BLaER1 treated with 17β-estradiol and CSF1 and Interleukin-3, amounts not matched to agents 10 nM and 100 nM (cell line): Measurements from ENCODE around the gene BRD9.
"Not testable (repeated sequence)": the region's sequence is repeated elsewhere in the genome, so short reads cannot be mapped to it uniquely, and the experiment has no call there.

Experiments used
- H3K27ac ChIP-seq, 11 experiments: shearing (Covaris generic); formaldehyde crosslinking; 2 replicates each; pipeline ENCODE4 v1.8.1; 2022
- H3K27me3 ChIP-seq, 11 experiments: shearing (Covaris generic); formaldehyde crosslinking; 2 replicates each; pipeline ENCODE4 v1.8.1; 2022
- H3K36me3 ChIP-seq, 11 experiments: shearing (Covaris generic); formaldehyde crosslinking; 2 replicates each; pipeline ENCODE4 v1.8.1; 2022
- H3K4me1 ChIP-seq, 10 experiments: shearing (Covaris generic); formaldehyde crosslinking; 2 replicates each; pipeline ENCODE4 v1.8.1; 2022
- H3K4me2 ChIP-seq, 11 experiments: shearing (Covaris generic); formaldehyde crosslinking; 2 replicates each; pipeline ENCODE4 v1.8.1; 2022
- H3K4me3 ChIP-seq, 10 experiments: shearing (Covaris generic); formaldehyde crosslinking; 2 replicates each; pipeline ENCODE4 v1.8.1; 2022
- H3K9ac ChIP-seq, 11 experiments: shearing (Covaris generic); formaldehyde crosslinking; 2 replicates each; pipeline ENCODE4 v1.8.1; 2022
- H3K9me3 ChIP-seq, 11 experiments: shearing (Covaris generic); formaldehyde crosslinking; replicated peaks in 1 of 11; 2 replicates each; pipeline ENCODE4 v1.8.1; 2022
- H4K20me1 ChIP-seq, 11 experiments: shearing (Covaris generic); formaldehyde crosslinking; 2 replicates each; pipeline ENCODE4 v1.8.1; 2022
- Cebpa-rat ChIP-seq, 11 experiments: shearing (Covaris generic); IDR thresholded peaks; 2 replicates each; pipeline ENCODE4 v1.8.1; 2022

BRD9 gene

GRCh38 chr5:892394-893136 lies at the start of gene BRD9, which contains the start of gene TRIP13:
BRD9 (minus strand) TSS chr5:892801; CDS start chr5:892657, 144 bp downstream.
TRIP13 (plus strand) TSS chr5:892884; CDS start chr5:892999, 115 bp downstream.
- H3K36me3 ChIP-seq: peaks cover 39 to 74% (median 67%) of the 10 kb centered on the region in 11 experiments
- no peaks in the 10 kb centered on the region for H3K27me3 ChIP-seq

GRCh38 chr5:940741-941140 lies 48.1 kb upstream of the BRD9 start:
- H3K27ac ChIP-seq, H3K4me2 ChIP-seq, H3K4me3 ChIP-seq, H3K9me3 ChIP-seq, H3K9ac ChIP-seq, H3K36me3 ChIP-seq: not testable (repeated sequence)
- peaks cover 0 to 20% (median 7%) of the 10 kb centered on the region in 11 experiments; a peak in 11 of 22 replicates for H4K20me1 ChIP-seq
- peaks cover 28 to 58% (median 42%) of the 10 kb centered on the region in 11 experiments for H3K27me3 ChIP-seq
- H3K4me1 ChIP-seq: peaks cover 10 to 23% (median 17%) of the 10 kb centered on the region in 10 experiments; a peak in 18 of 20 replicates

More at GRCh38 chr5:892394-893136, at the start of gene BRD9, which contains the start of gene TRIP13:
- Histone ChIP-seq H3K9me3 (no peaks in the 10 kb centered on the region), H3K4me1 (peaks cover 20 to 34% (median 28%) of the 10 kb centered on the region in 10 experiments), H3K27ac (peak within 1 kb of the TSS; percentile 92 to 98 (median 96)), H3K4me3 (peak within 1 kb of the TSS; percentile 76 to 95 (median 92)), H3K4me2 (peak within 1 kb of the TSS; percentile 79 to 99 (median 96)), H4K20me1 (peaks cover 0 to 46% (median 39%) of the 10 kb centered on the region in 11 experiments; a peak in 17 of 22 replicates), H3K9ac (peak within 1 kb of the TSS; percentile 92 to 99 (median 96))
- TF ChIP-seq Cebpa-rat (IDR thresholded peaks at IDR 0.05): no peak

- TF ChIP-seq Cebpa-rat (IDR thresholded peaks at IDR 0.05): no peak
- Histone ChIP-seq H3K4me3 (no peak overlapping the region), H3K4me1 (peaks cover 10 to 21% (median 15%) of the 10 kb centered on the region in 10 experiments; a peak in 18 of 20 replicates), H3K4me2 (no peak overlapping the region), H3K9ac (no peak overlapping the region), H3K27ac (no peak overlapping the region), H3K27me3 (peaks cover 14 to 45% (median 28%) of the 10 kb centered on the region in 11 experiments), H3K9me3 (peaks cover 0 to 6% (median 3%) of the 10 kb centered on the region in 11 experiments; a peak in 10 of 22 replicates), H3K36me3 (no peaks in the 10 kb centered on the region), H4K20me1 (peaks cover 0 to 11% (median 5%) of the 10 kb centered on the region in 11 experiments; a peak in 7 of 22 replicates)
Observed at GRCh38 chr5:939368-939767, 46.8 kb upstream of the BRD9 start.

GRCh38 chr5:937151-937924 lies 44.7 kb upstream of the BRD9 start:
- peaks cover 0 to 6% (median 0%) of the 10 kb centered on the region in 10 experiments; a peak in 3 of 20 replicates for H3K4me1 ChIP-seq

GRCh38 chr5:936149-937144 lies 43.8 kb upstream of the BRD9 start:
- Histone ChIP-seq H3K9ac (no peak overlapping the region), H4K20me1 (peaks cover 0 to 5% (median 0%) of the 10 kb centered on the region in 11 experiments; a peak in 3 of 22 replicates), H3K9me3 (peaks cover 0 to 12% (median 9%) of the 10 kb centered on the region in 11 experiments; a peak in 10 of 22 replicates), H3K4me1 (peaks cover 0 to 6% (median 0%) of the 10 kb centered on the region in 10 experiments; a peak in 3 of 20 replicates), H3K27ac (no peak overlapping the region), H3K4me3 (no peak overlapping the region), H3K36me3 (no peaks in the 10 kb centered on the region), H3K27me3 (peaks cover 0 to 18% (median under 1%) of the 10 kb centered on the region in 11 experiments; a peak in 10 of 22 replicates), H3K4me2 (peak overlapping the region in 4 of 11 experiments; percentile 2 to 20 (median 9); a peak in 4 of 22 replicates)
- no peak for TF ChIP-seq Cebpa-rat (IDR thresholded peaks at IDR 0.05)

More at GRCh38 chr5:937151-937924, 44.7 kb upstream of the BRD9 start:
- peaks cover 0 to 27% (median 9%) of the 10 kb centered on the region in 11 experiments; a peak in 12 of 22 replicates for H3K27me3 ChIP-seq
- H3K9me3 ChIP-seq: peaks cover 0 to 12% (median 9%) of the 10 kb centered on the region in 11 experiments; a peak in 10 of 22 replicates
- H3K36me3 ChIP-seq: no peaks in the 10 kb centered on the region
- H3K4me2 ChIP-seq: no peak overlapping the region
- no peak overlapping the region for H3K9ac ChIP-seq
- H4K20me1 ChIP-seq: peaks cover 0 to 5% (median 0%) of the 10 kb centered on the region in 11 experiments; a peak in 3 of 22 replicates
- H3K4me3 ChIP-seq: no peak overlapping the region
- TF ChIP-seq Cebpa-rat (IDR thresholded peaks at IDR 0.05): no peak
- H3K27ac ChIP-seq: no peak overlapping the region

- Histone ChIP-seq H3K9ac (no peak overlapping the region), H3K27ac (no peak overlapping the region), H3K27me3 (peaks cover 0 to 16% (median 0%) of the 10 kb centered on the region in 11 experiments; a peak in 5 of 22 replicates), H3K4me3 (no peak overlapping the region), H4K20me1 (peaks cover 0 to 5% (median 0%) of the 10 kb centered on the region in 11 experiments; a peak in 3 of 22 replicates), H3K9me3 (peaks cover 0 to 12% (median 9%) of the 10 kb centered on the region in 11 experiments; a peak in 10 of 22 replicates), H3K4me2 (peak overlapping the region in 5 of 11 experiments; percentile 1 to 20 (median 8); a peak in 4 of 22 replicates), H3K4me1 (peaks cover 0 to 6% (median 0%) of the 10 kb centered on the region in 10 experiments; a peak in 3 of 20 replicates), H3K36me3 (no peaks in the 10 kb centered on the region)
- no peak for TF ChIP-seq Cebpa-rat (IDR thresholded peaks at IDR 0.05)
Observed at GRCh38 chr5:935510-936084, 43.0 kb upstream of the BRD9 start.

GRCh38 chr5:934381-934967 lies 41.9 kb upstream of the BRD9 start:
- not testable (repeated sequence) for H3K9ac ChIP-seq, H3K36me3 ChIP-seq, H4K20me1 ChIP-seq, H3K4me3 ChIP-seq, H3K27ac ChIP-seq, H3K4me1 ChIP-seq, H3K4me2 ChIP-seq
- peaks cover 0 to 16% (median 0%) of the 10 kb centered on the region in 11 experiments; a peak in 6 of 22 replicates for H3K27me3 ChIP-seq
- peaks cover 0 to 12% (median 9%) of the 10 kb centered on the region in 11 experiments; a peak in 10 of 22 replicates for H3K9me3 ChIP-seq

- not testable (repeated sequence) for H4K20me1 ChIP-seq, H3K4me1 ChIP-seq, H3K9ac ChIP-seq, H3K4me2 ChIP-seq, H3K4me3 ChIP-seq, H3K27ac ChIP-seq, H3K36me3 ChIP-seq
- peaks cover 0 to 16% (median 0%) of the 10 kb centered on the region in 11 experiments; a peak in 6 of 22 replicates for H3K27me3 ChIP-seq
- H3K9me3 ChIP-seq: peaks cover 0 to 12% (median 9%) of the 10 kb centered on the region in 11 experiments; a peak in 10 of 22 replicates
Observed at GRCh38 chr5:933951-934350, 41.4 kb upstream of the BRD9 start.
